T-helper 22 cell (primary cell): ENCODE data around the gene RPRM.
"Not testable (repeated sequence)": the region's sequence is repeated elsewhere in the genome, so short reads cannot be mapped to it uniquely, and the experiment has no call there.

Experiments used
- DNase-seq: peaks from one replicate; pipeline ENCODE4 v3.0.0-alpha.2; 2020; ENCODE audit warnings: low read depth

The RPRM gene

DNA sequence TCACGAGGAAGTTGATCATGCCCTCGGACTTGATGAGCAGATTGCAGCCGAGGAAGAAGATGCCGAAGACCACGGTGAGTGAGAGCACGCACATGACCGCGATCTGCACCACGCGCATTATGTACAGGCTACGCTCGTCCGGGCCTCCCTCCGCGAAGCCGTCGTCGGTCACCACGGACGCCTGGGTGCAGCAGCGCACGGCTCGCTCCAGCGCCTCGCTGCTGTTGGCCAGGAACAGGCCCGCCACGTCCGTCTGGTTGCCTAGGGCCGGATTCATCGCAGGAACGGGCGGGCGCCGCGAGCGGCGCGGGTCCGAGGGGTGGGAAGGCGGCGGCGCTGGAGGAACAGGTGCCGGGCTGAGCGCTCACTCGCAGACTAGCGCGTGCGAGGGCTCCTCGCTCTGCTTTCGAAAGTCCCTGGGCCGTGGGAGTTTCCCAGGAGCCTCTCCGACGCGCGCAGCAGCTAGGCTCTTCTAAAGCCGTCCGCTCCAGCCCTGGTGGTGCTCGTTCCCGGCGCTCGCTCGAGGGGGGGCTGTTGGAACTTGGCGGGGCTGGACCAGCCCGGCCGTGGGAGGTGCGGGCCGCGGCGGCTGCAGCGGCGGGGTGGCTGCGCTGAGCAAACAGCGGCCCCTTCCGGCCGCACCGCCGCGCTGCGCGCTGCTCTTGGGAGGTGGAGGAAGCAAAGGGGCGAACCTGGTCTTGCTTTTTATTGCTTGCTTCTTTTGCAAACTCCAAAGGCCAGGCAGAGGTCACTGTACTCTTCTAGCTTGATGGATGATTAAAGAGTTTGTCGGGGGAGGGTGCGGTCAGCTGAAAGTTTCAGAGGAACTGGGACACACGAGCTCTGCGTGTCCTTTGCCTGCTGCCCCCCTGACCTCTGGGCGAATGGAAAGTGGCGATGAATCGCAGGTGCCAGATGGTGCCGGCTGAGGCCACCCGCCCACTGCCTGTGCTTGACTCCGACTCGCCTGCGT is at the start of gene RPRM:
Gene RPRM, minus strand, starts transcription at position 474 of the 973 bp plus-strand sequence. Its CDS starts 197 bp downstream, at position 277.
- no peak for DNase-seq

DNA sequence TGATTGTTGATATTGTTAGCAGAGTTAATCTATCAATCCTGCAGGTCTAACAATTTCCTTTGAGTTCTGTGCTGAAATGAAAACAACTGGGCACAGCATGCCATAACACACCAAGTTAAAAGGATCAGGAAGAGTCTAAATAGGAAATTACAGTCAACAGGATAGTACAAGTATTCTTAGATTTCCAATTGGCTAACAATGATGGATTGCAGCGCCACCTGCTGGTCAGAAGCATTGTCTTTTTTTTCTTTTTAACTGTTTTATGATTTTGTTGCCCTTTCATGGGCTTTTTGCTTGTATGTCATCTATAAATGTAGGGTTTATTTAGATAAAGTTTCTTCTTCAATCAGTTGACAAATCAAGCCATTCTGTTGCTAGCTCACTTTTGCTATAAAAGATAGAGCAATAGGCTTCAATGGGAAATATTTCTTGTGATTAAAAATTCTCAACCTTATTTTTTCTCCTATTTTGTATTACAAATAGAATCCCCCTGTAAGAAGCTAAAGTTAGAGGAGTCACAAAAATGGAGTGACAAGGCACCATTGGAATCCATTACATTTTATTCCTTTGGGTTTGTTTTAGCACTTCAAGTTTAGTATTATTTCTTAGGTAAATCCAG is 40.8 kb upstream of the RPRM start:
- no peak for DNase-seq

DNA sequence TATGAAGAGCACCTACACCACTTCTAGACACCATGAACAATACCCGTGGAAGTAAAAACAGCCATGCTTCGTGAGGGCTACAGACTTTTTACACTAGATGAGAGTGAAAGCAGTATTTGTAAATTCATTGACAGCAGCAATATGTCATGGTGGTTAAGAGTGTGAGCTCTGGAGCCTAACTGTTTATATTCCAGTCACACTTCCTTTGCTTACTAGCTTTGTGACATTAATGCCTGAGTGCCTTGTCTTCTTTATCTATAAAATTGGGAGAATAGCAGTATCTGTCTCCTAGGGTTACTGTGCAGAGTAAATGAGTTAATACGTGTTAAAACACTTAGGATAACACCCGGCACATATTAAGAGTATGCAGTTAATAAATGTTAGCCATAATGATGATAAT is 33.8 kb upstream of the RPRM start:
- no peak for DNase-seq

DNA sequence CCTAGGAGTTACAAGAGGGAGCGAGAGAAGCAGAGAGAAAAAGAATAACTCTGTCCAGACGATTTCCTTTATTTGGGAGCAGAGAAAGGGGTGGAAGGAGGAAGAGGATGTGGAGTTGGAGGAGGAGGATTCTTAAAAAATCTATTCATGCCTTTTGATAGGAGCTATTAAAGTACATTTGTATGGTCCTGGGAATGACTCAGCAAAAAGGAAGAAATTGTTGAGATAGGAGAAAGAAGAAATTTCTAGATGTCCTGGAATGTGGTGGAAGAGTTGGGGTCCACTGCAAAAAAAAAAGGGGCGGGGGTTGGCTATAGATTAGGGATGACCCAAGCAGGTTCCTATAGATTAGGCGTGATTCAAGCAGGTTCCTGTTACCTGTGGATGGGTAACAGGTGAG is 32.4 kb upstream of the RPRM start:
- DNase-seq = no peak

DNA sequence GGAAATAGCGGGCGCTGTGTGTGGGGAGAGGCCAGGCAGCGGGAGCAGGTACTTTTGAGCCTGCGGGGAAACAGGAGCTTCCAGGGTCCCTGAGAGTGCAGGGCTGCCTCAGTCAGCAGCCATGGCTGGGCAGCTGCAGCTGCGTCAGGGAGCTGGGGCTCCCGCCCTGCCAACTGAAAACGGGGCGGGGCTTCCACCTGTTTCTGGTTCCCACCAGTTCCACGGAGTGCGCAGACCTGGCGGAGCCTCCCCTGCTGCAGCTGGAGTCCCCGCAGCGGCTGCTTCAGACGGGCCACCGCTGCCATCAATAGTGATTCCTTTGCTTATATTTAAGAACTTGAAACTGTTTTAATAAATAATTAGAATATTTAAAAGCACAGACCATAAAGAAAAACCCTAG is 30.6 kb upstream of the RPRM start:
- no peak for DNase-seq

DNA sequence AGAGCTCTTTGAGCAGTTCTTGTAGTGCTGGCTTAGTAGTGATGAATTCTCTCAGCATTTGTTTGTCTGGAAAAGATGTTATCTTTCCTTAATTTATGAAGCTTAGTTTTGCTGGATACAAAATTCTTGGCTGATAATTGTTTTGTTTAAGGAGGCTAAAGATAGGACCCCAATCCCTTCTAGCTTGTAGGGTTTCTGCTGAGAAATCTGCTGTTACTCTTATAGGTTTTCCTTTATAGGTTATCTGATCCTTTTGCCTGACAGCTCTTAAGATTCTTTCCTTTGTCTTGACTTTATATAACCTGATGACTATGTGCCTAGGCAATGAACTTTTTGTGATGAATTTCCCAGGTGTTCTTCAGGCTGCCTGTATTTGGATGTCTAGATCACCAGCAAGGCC is 27.9 kb upstream of the RPRM start:
- not testable (repeated sequence) for DNase-seq

DNA sequence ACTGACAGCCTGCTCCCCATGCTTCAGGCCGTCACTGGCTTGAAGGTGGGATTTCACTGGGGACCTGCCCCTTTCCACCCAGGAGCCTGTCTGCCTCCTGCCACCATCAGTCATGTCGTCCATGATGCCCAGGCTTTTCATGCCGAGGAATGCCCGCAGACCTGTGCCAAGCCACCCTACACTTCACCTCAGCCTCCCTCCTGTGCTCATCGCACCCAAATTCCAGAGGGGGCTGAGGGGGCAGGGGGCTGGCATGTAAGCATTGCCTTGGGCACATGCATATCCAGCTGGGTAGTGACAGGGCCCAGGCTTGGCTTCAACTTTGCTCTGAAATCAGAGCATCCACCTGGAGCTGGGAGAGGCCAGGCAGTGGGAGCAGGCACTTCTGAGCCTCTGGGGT is 20.9 kb upstream of the RPRM start:
- no peak for DNase-seq

DNA sequence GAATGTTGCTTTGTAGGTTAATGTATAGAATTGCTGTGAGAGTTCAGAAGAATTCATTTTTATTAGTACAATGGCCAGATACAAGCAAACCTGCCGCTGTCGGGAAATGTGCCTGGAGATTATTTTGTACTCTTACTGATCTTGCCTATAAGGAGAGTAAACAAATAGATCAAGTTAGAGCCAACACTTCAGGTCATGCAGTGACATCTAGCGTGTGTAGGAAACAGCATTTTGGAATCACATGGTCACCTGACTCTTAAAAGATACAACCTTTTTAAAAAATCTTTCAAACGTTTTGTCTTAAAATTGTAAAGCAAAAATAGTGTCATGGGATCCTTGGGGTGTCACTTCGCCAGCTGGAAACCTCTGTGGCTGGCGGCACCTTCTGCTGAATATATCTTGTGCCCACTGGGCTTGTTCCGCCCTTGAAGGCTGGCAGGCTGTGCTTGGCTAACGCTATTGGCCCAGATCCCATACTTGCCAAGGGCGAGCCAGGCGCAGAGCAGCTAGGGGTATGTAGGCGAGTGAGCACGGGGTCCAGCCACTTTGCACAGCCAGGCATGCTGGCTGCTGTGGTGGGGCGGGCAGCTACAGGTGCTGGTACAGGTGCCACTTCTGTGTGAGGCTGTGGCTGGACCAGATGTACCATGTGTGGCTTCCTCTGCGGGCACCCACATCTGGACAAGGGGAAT is 19.5 kb upstream of the RPRM start:
- no peak for DNase-seq

DNA sequence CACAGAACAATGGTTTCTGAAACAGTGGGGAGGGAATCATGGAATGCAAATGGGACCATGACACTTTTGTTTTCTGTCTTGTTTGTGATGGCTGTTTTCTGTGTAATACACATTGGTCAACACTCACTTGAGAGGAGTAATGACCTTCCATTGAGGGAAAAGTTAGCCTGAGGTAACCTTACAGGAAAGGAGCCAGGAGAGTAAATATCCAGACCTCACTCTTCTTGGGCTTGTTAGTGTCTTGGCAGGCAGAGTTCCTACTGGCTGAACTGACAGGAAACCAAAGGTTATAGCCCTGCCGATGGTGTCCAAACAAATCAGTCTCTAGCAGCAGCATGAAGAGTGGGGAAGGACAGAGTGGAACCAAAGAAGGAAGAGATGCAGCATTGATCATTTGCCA is 17.2 kb upstream of the RPRM start:
- DNase-seq = no peak

DNA sequence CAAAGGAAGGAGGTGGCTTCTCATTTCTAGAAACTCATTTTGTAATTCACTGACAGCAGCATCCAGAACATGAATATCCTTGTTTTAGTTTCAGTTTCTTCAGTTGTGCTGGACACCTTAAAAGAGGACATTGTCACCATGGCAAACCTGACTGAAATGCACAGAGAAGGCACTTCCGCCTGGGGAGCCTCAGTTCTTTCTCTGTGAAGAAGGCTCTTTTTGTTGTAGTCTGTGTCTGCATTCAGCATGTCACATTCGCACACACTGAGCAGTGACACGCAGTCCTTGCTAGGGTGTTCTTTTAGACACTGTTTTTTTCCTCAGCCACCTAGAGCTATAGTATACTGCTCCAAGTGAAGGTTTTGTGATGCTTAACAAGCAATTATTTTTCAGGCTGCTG is 9.5 kb upstream of the RPRM start:
- DNase-seq = no peak

DNA sequence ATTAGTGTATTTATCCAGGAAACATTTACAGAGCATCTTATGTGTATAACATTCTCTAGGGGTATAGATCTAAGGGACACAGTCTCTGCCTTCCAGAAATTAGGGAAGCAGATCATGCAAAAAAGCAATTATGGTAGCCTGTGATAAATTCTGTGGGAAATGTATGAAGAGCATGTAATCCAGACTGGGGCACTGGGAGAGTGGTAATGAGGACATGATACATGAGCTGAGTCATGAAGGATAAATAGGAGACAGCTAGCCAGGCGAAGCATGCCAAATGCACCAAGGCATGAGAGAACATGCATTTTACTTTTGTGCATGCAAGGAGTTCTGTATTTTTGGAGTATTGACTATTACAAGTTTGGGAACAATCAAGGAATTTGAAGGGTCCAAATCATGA is 8.9 kb upstream of the RPRM start:
- DNase-seq = no peak

DNA sequence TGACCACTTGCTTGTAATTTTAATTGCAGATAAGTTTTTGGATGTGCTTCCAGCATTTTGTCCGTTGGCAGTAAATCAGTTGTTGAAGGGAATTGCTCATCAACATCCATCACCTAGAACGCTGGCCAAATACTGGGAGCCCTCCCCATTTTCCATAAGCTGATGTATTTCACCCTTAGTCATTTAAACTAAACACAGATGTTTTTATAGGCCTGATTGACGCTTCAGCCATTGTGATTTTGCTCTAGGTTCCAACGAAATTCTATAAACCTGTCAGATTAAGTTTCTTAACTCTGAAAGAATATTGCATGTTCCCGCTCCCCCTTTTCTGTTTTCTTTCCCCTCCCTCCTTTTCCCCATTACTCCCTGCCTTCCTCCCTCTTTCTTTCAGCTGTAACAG is 1.0 kb upstream of the RPRM start:
- no peak for DNase-seq

DNA sequence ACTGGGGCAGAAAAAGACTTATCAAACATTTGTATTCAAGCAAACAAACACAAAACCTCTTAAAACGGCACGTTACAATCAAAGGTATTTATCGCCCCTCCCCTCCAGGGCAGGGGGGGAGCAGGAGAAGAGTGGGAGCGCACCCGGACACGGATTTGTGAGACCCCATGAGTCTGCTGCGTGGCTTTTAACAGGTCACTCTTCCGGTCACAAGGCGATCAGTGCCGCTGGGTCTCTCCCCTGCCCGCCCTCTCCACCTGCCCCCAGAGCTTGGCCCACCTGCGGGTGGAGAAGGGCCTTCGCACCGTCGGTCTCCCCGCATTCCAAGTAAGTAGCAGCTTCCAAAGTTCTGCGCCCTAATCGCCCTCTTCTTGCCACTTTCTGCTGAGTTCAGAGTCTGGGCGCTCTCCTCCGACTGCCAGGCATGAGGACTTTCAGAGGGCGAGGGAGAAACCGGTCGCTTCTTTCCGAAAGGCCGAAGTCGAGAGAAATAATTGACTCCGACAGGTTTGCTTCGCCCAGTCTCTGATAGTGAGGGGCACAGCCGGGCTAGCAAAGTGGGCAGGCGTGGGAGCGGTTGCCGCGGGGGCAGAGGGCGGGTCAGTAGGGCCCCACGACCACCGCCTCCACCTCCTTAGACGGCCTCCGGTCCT is 800 bp downstream of the RPRM start:
- no peak for DNase-seq

DNA sequence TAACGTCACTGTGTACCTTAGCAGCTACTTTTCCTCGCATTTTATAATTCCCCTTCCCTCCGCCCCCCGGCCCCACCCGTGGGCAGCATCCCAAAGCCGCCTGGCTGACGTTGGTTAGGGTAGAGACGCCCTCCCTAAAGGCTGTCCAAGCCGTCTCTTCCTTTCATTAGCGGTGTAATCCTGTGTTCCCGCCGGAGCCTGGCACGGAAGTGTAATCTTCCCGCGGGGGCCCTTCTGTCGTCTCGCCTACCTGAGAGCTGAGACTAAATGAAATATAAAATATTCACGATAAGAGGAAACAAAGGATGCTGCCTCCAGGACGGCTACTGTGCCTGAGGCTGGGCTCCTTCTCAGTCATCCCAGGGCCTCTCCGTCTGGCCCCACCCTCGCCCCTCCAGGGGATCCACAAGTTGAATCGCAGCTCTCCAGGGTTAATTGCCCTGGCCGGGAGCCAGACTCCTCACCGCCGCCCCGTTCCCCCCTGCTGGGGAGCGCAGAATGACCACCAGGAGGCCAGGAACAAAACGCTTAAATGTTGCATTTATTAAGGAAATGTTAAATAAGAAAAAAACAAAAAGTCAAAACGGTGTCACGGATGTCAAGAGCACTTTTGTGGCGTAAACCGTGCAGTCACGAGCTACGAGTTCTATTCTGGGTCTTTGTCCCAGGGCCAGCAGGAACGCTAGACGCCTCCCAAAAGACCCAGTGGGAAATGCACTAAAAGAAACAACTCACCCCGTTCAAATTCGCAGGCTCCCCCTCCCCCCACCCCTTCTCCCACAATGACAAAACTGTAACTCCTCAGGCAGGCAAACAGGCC is 1.5 kb downstream of the RPRM start:
- DNase-seq = no peak

DNA sequence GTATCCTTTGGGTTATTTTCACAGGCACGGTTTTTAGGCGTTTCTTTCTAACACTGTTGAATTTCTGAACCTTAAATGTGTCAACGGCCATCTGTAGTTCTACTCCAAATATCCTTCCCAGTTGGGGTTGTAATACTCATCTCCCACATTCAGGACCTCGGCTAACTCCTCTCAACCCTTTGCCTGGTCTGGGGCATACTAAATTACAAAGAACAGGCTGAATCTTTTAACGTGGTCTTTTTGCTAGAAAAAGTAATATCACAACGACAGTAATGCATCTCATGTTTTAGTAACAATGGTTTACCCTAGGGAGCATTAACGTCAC is 2.1 kb downstream of the RPRM start:
- no peak for DNase-seq

DNA sequence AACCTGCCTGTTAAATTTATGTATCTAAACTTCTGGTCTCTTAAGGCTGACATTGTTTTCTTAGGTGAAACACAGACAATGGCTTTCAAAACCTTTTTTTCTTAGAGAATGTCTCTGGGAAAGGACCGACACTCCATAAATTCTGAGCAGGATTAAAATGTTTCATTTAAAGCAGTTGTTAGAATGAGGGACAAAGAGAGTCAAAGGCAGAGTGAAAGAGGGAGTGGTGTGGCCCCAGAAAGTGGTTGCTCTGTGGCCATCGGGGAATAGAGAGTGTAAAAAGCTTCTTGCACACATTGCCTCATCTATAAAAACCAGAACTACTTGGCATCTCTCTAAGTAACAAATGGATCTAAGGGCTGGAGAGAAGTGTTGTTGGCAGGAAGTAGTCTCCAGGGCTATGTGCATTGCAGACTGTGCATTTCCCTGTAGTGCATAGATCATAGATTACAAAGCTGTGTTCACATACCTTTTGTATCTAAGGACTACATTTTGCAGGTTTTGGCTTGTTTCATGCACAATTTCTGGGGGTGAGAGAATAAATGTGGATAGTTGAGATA is 3.6 kb downstream of the RPRM start:
- no peak for DNase-seq

DNA sequence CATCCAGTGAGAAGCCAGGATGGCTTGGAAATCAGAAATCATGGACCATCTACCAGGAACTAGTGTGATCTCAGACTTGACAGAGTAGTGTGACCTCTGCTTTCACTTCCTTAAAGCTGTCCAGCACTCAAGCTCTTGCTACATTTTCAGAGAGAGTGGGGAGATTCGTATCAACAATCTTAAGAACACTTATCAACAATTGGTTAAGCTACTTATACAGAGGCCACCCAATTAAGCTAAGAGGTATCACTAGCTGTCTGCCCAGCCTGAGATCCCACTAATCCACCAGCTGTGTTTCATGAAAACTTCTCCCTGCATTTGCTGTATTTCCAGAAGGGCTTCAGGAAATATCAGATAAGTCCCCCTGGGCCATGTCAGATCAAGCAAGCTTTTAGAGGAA is 4.2 kb downstream of the RPRM start:
- no peak for DNase-seq

DNA sequence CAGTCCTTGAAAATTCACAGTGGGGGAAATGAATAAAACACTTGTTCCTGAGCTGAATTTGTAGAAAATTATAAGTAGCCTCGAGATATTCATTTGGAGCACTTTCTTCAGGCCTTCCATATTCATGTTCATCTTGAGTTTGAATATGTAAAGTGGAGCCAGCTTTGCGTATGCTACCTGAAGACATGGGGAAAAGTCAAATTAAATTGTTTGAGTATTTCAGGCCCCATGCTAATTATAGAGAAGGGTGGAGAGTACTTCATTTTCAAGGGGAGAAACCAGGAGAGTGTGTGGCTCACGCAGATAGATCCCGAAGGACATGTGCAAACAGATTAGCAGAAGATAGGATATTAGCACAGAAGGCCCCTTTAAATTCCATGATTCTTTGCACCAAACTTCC is 7.7 kb downstream of the RPRM start:
- no peak for DNase-seq

DNA sequence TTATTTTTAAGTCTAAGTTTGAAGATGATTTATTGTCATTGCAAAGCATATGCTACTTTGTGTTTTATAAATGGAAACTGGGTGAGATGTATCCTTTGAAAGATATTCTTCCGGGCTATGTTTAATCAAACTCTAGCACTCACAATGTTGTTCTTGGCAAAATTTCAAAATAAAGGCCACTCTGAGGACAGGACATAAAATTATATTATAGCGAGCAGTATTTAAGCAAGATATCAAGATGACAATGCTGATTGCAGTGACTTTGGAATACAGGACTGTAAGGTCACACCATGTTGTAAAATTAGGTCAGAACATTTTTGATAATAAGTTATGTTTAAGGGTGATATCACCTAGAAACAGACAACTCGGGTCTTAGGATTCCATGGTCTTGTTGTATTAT is 14.2 kb downstream of the RPRM start:
- DNase-seq = no peak

DNA sequence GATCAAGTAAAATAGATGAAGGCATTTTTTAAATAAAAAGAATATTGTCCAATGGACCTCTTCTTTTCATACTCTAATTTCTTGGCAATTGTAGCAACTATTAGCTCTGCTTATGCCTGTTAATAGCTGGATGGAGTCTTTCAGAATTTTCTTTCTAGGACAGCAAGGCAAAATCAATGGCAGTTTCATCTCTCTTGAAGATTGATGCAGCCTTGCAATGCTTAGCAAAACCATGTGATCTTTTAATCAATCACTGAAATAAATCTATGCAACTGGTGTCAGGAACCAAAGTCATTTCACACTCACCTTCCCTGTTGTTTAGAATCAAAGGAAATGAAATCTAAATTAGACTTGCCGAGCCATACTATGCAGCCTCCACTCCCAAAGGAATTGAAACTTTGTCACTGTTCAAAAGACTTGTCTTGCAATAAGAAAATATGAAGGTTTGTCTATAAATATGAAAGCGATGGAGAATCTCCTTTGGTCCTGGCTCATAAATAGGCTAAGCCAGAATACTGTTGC is 16.2 kb downstream of the RPRM start:
- no peak for DNase-seq

DNA sequence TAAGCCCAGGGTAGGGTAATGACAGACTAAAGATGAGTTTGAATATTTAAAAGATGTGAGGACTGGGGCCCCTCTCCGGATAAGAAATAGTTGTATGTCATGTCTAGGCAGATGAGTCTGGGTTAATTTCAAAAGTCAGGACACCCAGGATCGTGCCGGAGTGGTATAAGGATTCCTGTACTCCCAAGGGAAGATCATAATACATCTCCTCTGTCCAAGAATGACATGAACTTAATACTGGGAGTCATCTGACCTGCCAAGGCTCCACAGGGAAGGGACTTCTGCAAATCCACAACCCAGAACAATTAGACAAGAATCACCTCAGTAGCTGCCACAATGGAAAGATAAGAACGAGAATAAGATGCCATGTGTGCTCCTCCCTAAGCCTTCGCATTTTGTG is 17.1 kb downstream of the RPRM start:
- no peak for DNase-seq
